HepG2 (cell line): ENCODE results near the gene EFNA2. TPM values are rescaled to one million over a fixed set of nuclear protein-coding genes. Genes with fewer than 3 reads are reported as not detected.

Experiments
- ARNT ChIP-seq: fragments of 450-650 bp; IDR thresholded peaks from 2 replicates; pipeline ENCODE4 v1.6.1; 2017
- CBX5 ChIP-seq: sonication (generic); formaldehyde crosslinking; IDR thresholded peaks from 2 replicates; pipeline ENCODE4 v1.4.0; 2020; ENCODE audit warnings: missing genetic modification reagents, borderline replicate concordance
- CEBPG ChIP-seq: IDR thresholded peaks from 2 replicates; pipeline ENCODE4 v1.6.1; 2016
- EHMT2 ChIP-seq: fragments of 200-600 bp; sonication (generic); IDR thresholded peaks from 2 replicates; pipeline ENCODE4 v1.7.0; 2017; ENCODE audit warnings: antibody characterized with exemption, low read depth, low read length, borderline replicate concordance
- ERF ChIP-seq: IDR thresholded peaks from 2 replicates; pipeline ENCODE4 v1.6.1; 2018; ENCODE audit warnings: missing biosample characterization, missing genetic modification reagents
- GZF1 ChIP-seq: sonication (generic); formaldehyde crosslinking; IDR thresholded peaks from 2 replicates; pipeline ENCODE4 v1.5.1; 2020; ENCODE audit warnings: mild to moderate bottlenecking, missing genetic modification reagents
- JUNB ChIP-seq: sonication (generic); formaldehyde crosslinking; IDR thresholded peaks from 2 replicates; pipeline ENCODE4 v1.8.0; 2022; ENCODE audit warnings: missing genetic modification reagents, mild to moderate bottlenecking, borderline replicate concordance
- KDM4B ChIP-seq: sonication (generic); formaldehyde crosslinking; IDR thresholded peaks from 2 replicates; pipeline ENCODE4 v1.4.0; 2020; ENCODE audit warnings: missing genetic modification reagents
- MED1 ChIP-seq: sonication (generic); formaldehyde crosslinking; IDR thresholded peaks from 2 replicates; pipeline ENCODE4 v1.4.0; 2020; ENCODE audit warnings: missing genetic modification reagents
- PPARG ChIP-seq: conservative IDR thresholded peaks from 2 replicates; pipeline ENCODE4 v1.6.1; 2016; ENCODE audit warnings: missing biosample characterization, missing genetic modification reagents
- RBM22 ChIP-seq: fragments of 200-400 bp; formaldehyde crosslinking; optimal IDR thresholded peaks from 2 replicates; pipeline ENCODE3; 2017; ENCODE audit warnings: mild to moderate bottlenecking, low read length, moderate library complexity
- RFX1 ChIP-seq: fragments of 450-650 bp; IDR thresholded peaks from 2 replicates; pipeline ENCODE4 v1.6.1; 2017
- SIX4 ChIP-seq: sonication (generic); formaldehyde crosslinking; IDR thresholded peaks from 2 replicates; pipeline ENCODE4 v1.4.0; 2020; ENCODE audit warnings: missing genetic modification reagents
- TCF7 ChIP-seq: sonication (generic); IDR thresholded peaks from 2 replicates; pipeline ENCODE4 v1.6.1; 2016; ENCODE audit warnings: antibody characterized with exemption, low read depth
- TRAFD1 ChIP-seq: sonication (generic); formaldehyde crosslinking; IDR thresholded peaks from 2 replicates; pipeline ENCODE4 v1.5.1; 2020; ENCODE audit warnings: missing genetic modification reagents, mild to moderate bottlenecking, borderline replicate concordance
- UBTF ChIP-seq: sonication (generic); formaldehyde crosslinking; IDR thresholded peaks from 2 replicates; pipeline ENCODE4 v1.4.0; 2020; ENCODE audit warnings: mild to moderate bottlenecking, missing genetic modification reagents
- ZBTB33 ChIP-seq: sonication (generic); formaldehyde crosslinking; IDR thresholded peaks from 2 replicates; pipeline ENCODE4 v1.4.0; 2020; ENCODE audit warnings: missing genetic modification reagents
- ZBTB38 ChIP-seq: sonication (generic); formaldehyde crosslinking; IDR thresholded peaks from 2 replicates; pipeline ENCODE4 v1.5.1; 2020; ENCODE audit warnings: mild to moderate bottlenecking, missing genetic modification reagents
- ZC3H13 ChIP-seq: sonication (generic); formaldehyde crosslinking; IDR thresholded peaks from 2 replicates; pipeline ENCODE4 v1.8.1; 2023; ENCODE audit warnings: mild to moderate bottlenecking, missing genetic modification reagents, moderate library complexity
- ZKSCAN1 ChIP-seq: fragments of 150-350 bp; IDR thresholded peaks from 2 replicates; pipeline ENCODE4 v1.6.1; 2014; ENCODE audit warnings: low read length
- ZNF335 ChIP-seq: sonication (generic); formaldehyde crosslinking; IDR thresholded peaks from 2 replicates; pipeline ENCODE4 v1.4.0; 2020; ENCODE audit warnings: missing genetic modification reagents
- ZNF510 ChIP-seq: sonication (generic); formaldehyde crosslinking; IDR thresholded peaks from 2 replicates; pipeline ENCODE4 v1.4.0; 2020; ENCODE audit warnings: low read depth, mild to moderate bottlenecking, missing genetic modification reagents
- ZNF513 ChIP-seq: sonication (generic); formaldehyde crosslinking; conservative IDR thresholded peaks from 2 replicates; pipeline ENCODE4 v1.5.0; 2020; ENCODE audit warnings: missing genetic modification reagents
- ZNF577 ChIP-seq: sonication (generic); formaldehyde crosslinking; IDR thresholded peaks from 2 replicates; pipeline ENCODE4 v1.4.0; 2020; ENCODE audit warnings: mild to moderate bottlenecking, low read depth, missing genetic modification reagents, borderline replicate concordance
- ZNF713 ChIP-seq: sonication (generic); formaldehyde crosslinking; IDR thresholded peaks from 2 replicates; pipeline ENCODE4 v1.4.0; 2020; ENCODE audit warnings: mild to moderate bottlenecking, missing genetic modification reagents
- polyA plus RNA-seq, 8 experiments: library from polyadenylated mRNA; depleted of rRNA in 3 of 8; stranded (reverse) in 7 of 8; unstranded in 1 of 8; fragments of >200 nt; fragmentation: Illumina TruSeq in 4 of 8; extraction: Trizol in 4 of 8; gene quantifications; 2 replicates each; pipeline versions ENCODE4 v1.2.1 to v1.2.3, GENCODE V29; 2011 to 2016; ENCODE audit warnings: low read depth in 4 of 8, missing spikeins in 1 of 8, mixed read lengths in 1 of 8; ENCODE audit not compliant: insufficient read depth in 1 of 8
- total RNA-seq, 5 experiments: library from RNA; depleted of rRNA; stranded (reverse); fragments of >200 nt; fragmentation: Illumina TruSeq; extraction: Trizol; gene quantifications; 2 replicates each; pipeline ENCODE4 v1.2.3, GENCODE V29; 2016; ENCODE audit warnings: low read depth in 1 of 5

The EFNA2 gene
- total and polyA plus RNA-seq, 2 of the 13 experiments (the other 11 are each of a cell fraction or from before 2014, with no cell fraction given) = 6.0 to 9.9 TPM

GRCh38 chr19:1284979-1285736, 515 bp upstream of the EFNA2 start (continued):
- TF ChIP-seq EHMT2 = no peak
- TF ChIP-seq ZNF513 (CRISPR knock-in tag) = no peak
- TF ChIP-seq RFX1 = no peak
- TF ChIP-seq CBX5 (CRISPR knock-in tag) = peak; percentile 12; the same call in 1 of the 2 replicates
- TF ChIP-seq SIX4 = no peak
- TF ChIP-seq MED1 (CRISPR knock-in tag) = 0 out of 2 replicates have a peak, but pooled peaks have one; percentile 22
- no peak for TF ChIP-seq KDM4B (CRISPR knock-in tag)
- TF ChIP-seq RBM22 = no peak
- TF ChIP-seq UBTF (CRISPR knock-in tag) = peak; percentile 58; the same call in 1 of the 2 replicates
- TF ChIP-seq ZC3H13 (CRISPR knock-in tag) = no peak
- 0 out of 2 replicates have a peak, but pooled peaks have one; percentile 9 for TF ChIP-seq GZF1 (CRISPR knock-in tag)
- peak; percentile 92 for TF ChIP-seq ZKSCAN1
- TF ChIP-seq ARNT = no peak
- no peak for TF ChIP-seq JUNB (CRISPR knock-in tag)
- TF ChIP-seq PPARG (CRISPR knock-in tag) = no peak
- no peak for TF ChIP-seq ZBTB38
- no peak for TF ChIP-seq CEBPG (CRISPR knock-in tag)
- no peak for TF ChIP-seq ZNF713
- no peak for TF ChIP-seq TRAFD1 (CRISPR knock-in tag)
- TF ChIP-seq ZNF335 = no peak
- no peak for TF ChIP-seq ZNF510 (CRISPR knock-in tag)
- no peak for TF ChIP-seq ZNF577 (CRISPR knock-in tag)
- no peak for TF ChIP-seq TCF7
- no peak for TF ChIP-seq ZBTB33 (CRISPR knock-in tag)
- no peak for TF ChIP-seq ERF (CRISPR knock-in tag)
